ENCODE results near the gene GAP43.

The GAP43 gene

DNA sequence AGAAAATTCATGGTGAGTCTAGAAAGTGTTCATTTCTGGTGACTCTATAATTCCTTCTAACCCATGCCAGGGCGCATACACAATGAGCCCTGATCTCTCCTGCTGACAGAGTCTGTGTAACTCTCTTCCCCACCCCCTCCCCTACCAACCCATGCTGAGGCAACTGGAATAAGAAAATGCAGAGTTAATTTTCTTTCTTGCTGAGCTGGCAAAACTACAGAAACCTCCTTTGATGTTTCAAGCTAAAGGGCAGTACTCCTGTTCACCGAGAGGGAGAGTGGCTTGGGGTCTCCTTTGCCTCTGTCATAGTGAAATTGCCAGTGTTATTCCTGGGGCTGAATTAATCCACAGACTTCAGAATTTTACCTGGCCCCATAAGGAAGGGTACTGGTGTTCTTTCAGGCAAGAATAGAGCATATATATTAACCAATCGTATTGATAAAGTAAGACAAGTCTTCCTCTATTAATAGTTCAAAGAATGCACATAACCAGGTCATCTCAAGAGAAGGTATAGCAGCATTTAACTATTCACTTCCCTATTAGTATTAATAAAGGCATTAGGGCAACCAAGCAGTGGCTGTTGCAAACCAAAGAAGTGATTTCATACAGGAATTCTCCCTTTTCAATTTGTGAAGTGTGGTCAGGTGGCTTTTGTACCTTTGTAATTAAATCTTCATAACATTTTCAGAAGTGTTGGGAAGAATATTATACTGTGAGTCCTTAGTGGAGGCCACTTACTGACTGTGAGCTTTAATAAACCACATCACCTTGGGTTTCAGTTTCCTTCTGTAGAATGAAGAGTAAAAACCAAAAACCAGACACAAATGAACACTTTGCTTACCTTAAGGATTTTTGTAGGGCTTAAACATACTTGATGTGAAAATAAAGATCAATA, 4.1 kb downstream of the GAP43 start:
- peak; percentile 21 for DNase-seq

DNA sequence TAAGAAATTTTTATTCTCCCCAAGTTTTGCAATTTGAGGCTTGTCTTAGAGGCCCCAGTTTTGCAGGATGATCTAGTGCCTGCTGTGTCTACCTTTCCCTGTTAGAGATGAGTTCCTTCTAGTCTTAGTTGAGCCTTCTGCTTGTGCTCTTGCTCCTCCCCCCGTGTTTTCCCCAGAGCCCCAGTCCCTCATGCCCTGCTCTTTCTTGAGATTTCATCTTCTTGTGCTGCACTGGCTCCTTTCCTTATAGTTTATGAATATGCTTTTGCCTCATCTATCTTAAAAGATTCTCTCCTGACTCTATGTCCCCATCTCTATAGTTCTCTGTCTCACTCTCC, 4.7 kb downstream of the GAP43 start:
- DNase-seq: no peak

DNA sequence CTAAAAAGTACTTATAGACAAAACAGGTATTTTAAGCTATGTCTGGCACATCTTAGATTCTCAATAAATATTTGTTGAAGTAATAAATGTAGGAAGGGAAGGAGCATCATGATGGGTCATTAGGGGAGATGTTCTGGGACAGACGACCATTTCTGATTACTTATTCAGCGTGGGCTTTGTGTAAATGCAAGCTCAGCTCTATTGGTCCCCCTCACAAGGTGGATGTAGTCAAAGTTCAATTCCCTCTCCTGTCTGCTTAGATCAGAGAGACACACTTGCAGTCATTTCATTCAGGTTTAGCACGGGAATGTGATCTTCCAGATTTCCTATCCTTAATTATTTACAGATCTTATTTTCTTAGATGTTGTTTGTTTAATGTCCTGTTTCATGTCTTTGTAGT, 7.5 kb downstream of the GAP43 start:
- DNase-seq: no peak

DNA sequence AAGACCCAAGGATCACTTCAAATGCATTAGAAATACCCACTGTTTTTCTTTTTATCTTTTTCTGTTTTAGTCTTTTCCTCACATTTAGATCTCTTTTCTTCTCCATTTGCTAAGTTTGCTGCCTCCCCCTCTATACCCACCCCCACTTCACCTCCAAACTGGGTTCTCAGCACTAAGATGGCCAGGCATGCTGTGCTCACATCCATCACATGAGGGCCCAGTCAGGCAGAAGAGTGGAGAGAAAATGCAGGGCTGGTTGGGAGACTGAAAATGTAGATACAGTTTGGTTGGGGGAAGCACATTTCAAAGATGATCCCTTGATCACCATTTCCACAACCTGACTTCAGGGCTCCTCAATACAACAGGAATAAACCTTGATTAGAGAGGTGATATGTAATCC, 8.7 kb downstream of the GAP43 start:
- no peak for DNase-seq

DNA sequence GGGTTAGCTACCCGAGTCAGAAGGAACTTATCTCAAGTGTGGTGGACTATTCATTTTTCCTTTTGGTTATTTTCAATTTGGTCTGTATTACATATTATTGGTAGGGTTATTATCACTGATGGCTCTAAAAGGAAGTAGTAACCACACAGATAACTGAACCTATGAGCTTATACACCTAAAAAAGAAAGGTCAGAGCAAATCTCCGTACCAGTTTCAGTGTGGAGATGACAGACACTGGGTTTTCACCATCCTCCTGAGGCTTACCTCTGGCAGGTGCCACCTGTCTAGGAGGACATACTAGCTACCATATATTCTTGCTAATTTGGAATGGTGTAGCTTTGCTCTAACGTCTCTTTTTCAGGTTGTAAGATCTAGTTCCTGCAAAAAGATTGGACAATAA, 10.2 kb downstream of the GAP43 start:
- no peak for DNase-seq

DNA sequence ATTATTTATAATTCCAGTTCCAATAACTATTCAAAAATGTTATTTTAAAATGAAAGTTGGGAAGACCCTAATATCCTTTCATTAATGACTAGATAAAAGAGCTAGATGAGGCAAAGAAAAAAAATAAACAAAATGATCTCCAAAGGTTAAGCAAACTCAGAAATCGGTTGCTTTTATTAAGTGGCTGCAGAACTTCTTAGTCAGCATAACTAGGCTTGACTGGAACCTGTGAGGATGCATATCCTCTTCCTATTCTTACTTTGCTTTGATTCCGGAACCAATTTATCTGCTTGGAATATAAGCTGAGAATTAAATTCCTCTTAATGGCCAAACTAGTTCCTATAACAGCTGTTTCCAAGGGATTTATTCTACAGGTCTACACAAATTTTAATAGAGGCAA, 10.7 kb downstream of the GAP43 start:
- DNase-seq: no peak

DNA sequence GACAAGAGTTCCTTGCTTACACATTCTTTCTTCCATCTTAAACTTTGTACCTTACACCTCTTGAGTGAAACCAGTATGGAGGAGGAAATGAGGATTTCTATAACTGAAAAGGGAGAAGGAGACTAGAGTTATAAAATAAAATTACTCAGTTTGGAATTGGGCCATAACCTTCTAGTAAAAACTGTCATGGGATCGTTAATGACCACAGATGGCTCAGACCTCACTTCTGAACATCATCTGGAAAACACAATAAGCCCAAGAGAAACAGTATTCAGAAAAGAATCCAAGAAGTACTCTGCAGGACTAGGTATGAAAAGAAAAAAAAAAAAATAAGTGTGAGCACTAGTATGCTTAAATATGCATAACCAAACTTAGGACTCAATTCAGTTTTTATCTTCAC, 12.1 kb downstream of the GAP43 start:
- DNase-seq: peak; percentile 36

DNA sequence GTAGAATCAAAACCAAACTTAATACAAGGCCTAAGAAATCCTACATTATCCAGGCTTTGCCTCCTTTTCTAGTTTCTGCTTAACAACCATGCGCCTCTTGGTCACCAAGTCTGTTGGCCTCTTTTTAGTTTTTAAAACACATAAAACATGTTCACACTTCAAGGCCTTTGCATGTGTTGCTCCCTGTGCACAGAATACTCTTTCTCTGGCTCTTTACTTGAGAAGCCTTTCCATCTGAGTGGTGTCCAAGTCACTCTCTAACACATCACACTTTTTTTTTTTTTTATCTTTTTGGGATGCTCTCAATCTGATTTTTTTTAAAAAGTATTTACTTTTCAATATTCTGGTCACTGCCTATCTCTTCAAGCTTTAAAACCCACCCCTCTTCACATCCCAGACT, 14.9 kb downstream of the GAP43 start:
- no peak for DNase-seq

DNA sequence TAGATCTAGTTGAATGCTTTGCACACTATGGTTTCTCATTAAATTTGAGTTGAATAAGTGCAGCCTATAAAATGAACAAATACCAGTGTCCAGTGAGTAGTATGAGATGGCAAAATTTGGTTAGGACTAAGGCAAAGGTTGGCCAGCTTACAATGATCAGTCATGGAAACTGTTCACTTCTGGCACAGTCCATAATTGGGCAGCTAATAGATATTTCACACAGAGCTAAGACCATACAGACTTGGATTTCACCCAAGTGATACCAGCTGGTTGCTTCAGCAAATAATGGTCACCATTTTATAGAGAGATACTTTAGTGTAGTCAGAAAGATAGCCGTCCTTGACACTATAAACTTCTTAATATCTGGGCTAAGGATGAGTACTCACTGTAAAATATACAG, 15.7 kb downstream of the GAP43 start:
- peak; percentile 82 for DNase-seq

DNA sequence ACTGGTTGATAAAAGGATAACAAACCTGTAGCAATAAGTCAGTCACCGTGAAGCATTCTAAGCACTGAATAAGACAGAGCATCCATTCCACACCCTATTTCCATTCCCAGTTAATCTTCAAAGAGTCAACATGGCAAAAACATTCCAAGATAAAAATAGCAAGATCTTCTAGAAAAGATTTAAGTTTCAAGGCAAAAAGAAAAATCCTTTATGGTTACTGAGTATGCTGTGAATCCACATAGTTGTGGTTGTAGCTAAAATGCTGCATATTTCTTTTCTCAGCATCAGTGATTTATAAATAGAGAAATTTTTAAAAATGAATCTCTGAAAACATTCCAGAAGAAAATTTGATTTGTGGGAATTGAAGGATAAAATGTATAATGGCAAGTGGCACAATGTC, 21.1 kb downstream of the GAP43 start:
- no peak for DNase-seq

DNA sequence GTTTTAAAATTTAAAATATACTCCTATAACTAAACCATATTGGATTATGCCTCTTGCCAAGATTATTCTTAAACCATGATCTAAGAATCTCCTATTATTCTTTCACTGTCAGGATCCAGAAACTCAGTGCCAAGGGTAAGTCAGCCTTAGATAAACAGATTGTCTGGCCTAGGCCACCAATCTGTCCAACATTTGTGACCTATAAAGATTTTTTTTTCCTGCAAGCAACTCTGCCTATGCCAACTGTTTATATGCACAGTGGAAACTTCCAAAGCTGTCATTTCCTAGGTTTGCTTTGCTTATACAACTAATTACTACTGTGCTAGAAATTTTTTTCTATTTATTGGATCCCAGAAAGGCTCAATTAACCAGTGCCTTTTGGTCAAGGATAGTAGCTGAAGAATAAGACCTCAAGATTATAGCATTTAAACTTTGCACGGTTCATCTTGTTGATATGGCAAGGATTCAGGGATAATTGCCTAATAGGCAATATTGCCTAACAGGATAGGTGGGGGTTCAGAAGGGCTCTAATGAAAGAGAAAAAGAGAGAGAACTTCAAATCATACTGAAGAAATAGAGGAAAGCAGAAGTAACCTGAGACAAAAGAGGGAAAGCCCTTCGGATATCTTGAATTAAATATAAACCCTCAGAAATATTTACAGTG, 22.8 kb downstream of the GAP43 start:
- peak; percentile 83 for DNase-seq

DNA sequence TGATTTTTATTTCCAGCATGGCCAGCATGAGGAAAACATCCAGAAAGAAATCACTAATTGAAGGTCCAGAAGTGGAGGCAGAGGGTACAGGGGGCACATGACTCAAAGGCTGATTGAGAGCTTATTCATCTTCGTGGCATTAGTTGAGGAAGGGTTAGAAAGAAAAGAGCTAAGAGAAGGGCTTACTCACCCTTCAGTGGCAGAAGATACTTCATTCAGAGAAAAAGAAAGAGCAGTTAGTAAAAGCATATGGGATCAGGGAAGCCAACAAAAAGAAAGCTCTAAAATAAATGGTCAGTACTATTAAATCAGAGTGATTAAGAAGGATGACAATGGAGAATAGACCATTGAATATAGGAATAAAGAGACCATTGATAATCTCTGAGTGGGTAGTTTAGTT, 25.2 kb downstream of the GAP43 start:
- DNase-seq: no peak

DNA sequence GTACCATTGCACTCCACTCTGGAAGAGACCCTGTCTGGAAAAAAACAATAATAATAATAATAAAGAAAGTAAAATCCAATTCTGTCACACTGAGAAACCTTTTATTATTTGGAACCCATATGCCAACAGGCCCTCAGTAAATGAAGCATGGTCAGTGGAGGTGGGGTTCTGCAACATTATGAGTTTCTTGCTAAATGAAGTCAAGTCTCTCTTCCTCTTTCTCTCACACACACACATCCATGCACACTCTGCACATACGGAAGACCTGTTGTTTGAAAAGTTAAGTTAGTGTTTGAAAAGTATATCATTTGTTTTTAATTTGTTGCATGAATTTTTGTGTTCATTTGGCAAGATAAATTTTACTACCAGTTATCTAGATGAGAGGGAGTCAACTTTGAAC, 27.8 kb downstream of the GAP43 start:
- DNase-seq: no peak

DNA sequence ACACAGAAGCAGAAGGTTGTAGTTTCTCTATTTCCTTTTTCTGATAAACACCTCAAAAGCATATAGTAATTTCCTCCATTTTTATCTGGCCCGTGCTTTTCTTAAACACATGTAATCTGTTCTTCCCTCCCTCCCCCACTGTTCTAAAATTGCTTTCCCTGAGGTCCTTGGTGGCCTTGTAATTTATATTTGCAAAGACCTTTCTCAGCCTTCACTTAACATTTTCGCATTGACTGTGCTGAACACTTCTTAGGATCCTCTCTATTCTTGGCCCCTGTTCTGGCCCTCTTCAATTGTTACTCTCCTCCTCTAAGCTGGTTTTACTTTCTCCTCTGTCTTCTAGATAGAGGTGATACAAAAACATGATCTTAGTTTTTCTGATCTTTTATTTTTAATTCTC, 28.3 kb downstream of the GAP43 start:
- no peak for DNase-seq

DNA sequence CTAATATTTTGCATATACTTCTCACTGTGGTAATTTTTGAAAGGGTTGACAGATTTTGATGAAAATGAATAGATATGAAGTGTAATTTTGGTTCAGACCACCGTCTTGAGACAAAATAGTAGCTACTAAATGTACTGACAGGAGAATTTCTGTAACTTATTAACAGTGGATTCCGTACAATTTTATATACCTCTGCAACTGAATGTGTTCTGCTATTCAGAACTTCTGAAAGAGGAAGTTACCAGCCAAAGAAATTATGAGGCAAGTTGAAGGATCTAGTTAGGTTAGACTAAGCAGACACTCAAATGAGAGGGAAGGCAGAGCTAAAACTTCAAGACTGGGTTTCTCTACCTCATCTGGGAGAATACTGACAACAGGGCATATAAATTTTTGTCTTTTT, 29.4 kb downstream of the GAP43 start:
- DNase-seq: no peak

DNA sequence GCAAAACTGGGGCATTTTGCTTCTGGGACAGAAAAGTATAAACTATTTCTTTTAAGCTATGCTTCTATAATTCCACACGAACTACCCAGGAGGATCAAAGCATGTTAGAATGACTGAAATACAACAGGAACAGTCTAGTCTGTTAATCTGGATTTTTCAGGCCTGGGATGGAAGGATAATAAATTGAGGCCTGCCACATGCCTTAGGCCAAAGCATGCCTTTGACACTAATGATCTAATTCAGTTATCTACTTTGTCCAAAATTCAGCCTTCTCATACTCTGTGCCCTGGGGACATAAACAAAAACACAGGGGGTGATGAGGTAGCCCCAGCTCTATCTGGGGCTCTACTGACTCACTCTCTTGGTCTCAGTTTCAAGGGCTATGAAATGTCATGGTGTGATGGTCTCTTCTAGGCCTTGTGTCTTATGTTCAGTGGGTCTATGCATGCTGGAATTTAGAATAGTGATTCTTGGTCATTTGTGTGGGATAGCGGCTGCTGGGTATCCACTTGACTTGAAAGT, 32.5 kb downstream of the GAP43 start:
- no peak for DNase-seq

DNA sequence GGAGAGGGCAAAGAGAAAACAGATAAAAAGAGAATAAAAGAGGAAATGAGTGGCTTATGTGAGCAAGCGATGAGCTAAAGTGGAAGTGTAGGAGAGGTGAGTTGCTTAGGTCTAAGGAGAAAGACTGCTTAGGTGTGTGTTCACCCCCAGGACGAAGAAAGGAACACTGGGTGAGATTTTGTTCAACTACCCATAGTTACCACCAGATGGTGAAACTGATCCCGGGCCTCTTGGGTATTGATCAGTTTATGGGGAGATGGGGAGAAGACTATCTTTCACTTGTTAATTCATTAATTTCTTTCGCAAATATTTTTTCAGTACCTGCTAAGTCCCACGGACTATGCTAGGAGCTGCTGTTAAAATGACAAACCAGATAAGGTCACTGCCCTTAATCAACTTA, 33.9 kb downstream of the GAP43 start:
- no peak for DNase-seq

DNA sequence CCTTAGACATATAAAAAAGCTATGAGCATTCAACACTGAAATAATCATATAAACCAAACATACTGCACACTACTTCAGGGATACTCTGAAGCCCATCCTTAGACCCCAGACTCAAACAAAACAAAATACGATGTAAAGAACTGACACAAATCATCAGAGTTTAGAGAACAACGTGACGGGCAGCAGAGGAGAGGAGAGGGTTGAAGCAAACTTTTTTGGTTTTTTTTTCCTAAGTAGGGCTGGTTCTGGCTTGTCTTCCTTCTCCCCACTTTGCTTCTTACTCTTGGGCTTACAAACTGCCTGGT, 34.7 kb downstream of the GAP43 start:
- no peak for DNase-seq

DNA sequence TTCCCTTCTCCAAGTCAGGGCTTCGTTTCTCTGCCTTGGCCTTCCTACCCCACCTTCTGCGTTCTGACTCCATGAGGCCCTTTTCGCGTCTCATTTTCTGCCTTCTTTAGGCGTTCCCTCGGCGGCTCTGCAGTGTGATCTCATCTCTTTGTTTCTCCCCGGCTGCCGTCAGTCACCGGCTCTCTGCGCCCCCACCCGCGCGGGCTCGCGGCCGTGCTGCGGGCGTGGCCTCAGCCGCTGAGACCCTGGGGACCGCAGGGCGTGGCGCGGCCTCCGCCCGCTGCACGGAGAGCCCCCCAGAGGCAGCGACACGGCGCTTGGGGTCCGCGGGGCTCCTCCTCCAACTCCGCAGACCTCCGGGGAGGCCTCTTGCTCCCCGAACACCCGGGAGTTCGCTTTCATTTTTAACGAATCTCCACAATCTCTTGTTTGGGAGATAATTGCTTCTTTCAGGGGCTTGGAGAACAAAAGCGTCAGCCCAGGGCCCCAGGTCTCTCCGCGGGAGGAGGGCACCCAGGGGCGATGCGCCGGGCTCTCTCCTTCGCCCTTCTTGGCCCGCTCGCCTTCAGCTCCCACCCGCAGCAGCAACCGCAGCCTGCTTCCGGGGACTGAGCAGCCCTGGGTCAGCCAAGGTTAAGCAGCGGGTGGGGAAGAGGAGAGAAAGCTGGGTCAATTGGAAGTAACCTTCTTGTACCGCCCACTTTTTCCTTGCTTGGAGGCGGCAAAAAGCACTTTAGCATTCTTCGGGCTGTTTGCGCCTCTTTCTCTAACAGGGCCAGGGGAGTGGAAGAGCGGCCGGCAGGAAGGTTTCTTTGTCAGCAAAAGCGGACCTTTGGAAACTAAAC, 35.2 kb downstream of the GAP43 start:
- peak; percentile 89 for DNase-seq

DNA sequence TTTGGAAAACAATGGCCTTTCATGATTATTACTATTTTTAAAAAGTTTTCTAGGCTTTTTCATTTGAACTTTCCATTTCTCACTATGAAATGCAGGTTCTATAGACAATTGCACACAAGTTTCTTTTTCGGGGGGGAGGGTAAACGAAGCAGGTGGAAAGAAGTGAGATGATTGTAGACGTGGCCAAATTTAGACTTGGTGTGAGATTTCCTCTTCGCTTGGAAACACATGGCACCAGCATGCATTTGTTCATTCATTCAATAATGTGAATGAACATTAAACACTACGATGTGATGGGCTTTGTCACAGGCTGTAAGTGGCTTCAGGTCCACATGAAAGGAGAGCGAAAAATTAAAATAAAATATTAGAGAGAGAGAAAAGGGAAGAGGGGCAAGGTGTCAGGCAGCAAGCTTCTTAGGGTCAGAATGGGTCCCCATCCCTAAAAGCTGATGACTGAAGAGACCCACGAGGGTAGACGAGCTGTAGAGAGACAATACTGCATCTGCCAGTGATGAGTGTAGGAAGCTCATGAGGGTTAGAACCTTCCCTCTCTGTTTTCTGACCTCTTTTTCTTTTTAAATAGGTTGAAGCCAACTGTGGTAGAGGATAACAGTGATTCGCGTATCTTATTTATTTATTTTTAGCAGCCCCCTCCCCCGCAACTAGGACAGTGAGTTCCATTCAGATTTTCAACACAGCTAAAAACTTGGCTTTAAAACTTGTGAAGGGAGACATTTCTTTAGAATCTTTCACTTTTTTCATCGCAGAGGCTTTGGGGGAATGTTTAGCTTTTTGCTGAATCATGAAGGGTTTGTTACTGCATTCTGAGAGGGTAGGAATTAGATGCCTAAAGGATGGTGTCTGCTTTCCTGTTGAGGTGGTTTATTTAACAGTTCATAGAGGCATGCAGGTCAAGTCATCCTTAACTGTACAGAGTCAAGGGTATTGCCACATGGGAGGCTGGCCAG, 36.2 kb downstream of the GAP43 start:
- DNase-seq: no peak

DNA sequence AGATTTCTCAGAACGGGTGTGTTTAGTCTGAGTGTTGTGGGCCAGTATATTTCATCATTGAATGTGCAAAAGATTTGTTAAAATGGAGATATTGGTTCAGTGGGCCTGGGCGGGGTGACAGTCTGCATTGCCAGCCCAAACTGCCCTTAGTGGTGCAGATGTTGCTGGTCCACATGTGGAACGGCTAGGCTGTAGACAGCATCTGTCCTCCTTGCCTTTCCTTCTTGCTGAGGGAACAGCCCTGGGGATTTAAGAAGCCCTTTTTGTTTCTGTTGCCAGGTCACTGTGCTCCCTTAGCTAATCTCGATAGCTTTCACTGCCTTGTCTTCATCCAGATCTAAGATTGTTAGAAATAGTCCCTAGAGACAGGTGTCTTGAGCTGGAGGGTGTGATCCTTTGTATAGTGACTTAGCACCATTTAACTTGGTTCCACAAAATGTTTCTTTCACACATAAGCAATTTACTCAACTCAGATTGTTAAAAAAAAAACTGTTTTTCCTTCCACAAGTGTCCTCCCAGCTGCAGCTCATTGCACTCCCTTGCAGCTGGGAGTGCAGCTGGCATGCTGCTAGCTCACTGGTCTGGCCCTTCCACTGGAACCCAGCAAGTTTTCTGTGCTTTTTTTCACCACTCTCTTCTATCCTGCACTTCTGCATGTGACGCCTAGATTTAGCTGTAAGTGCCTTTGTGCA, 37.5 kb downstream of the GAP43 start:
- no peak for DNase-seq

DNA sequence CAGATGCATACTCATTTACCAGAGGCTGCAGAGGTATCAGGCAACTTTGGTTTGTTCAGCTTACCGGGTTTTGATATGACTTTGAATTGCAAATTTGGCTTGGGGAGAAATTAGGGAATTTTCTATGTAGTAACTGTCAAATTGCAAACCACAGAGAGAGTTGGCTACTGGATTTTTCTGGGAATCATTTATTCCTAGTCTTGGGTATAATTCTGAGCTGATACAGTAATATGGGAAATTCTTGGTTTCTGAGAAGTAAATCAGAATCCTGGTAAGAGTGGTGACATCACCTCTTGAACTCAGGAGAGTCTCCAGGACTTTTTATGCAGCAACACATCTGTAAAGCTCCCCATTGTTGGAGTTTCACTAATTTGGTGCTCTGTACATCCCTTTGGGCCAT, 39.0 kb downstream of the GAP43 start:
- DNase-seq: no peak

Measured in NCI-H446 treated with DMSO at 0.1 percent for 48 hours (cell line).